PC-3 (cell line): ENCODE measurements around the gene KRTAP10-5. TPM values are rescaled to one million over a fixed set of nuclear protein-coding genes. Genes with fewer than 3 reads are reported as not detected.
"Not testable (repeated sequence)": the region's sequence is repeated elsewhere in the genome, so short reads cannot be mapped to it uniquely, and the experiment has no call there.

ENCODE experiments used
- ATAC-seq: fragments of 200-7000 bp; cut with Tn5 transposase; 2 replicates; pipeline ENCODE4 v1.9.1; 2020; ENCODE audit warnings: mild to moderate bottlenecking, moderate library complexity
- BruUV-seq: library from RNA; stranded (reverse); fragments of 400-500 nt; replicated peaks from 2 replicates; lab custom pipeline; 2021; lab: Mats Ljungman, UMichigan
- CTCF ChIA-PET: fragments of 300-600 bp; sonication (Branson Sonifier 250); formaldehyde crosslinking; loops from one replicate; lab custom pipeline; 2022; ENCODE audit warnings: antibody characterized with exemption; lab: Charles Lee
- POLR2A ChIA-PET: fragments of 300-600 bp; sonication (Branson Sonifier 250); formaldehyde crosslinking; loops from one replicate; lab custom pipeline; 2022; ENCODE audit warnings: antibody characterized with exemption; ENCODE audit not compliant: unreplicated experiment; lab: Charles Lee
- DNase-seq: peaks from one replicate; pipeline ENCODE4 v3.0.0-alpha.2; 2015
- H2AFZ ChIP-seq: fragments of 300-600 bp; sonication (generic); 2 replicates; pipeline ENCODE4 v1.6.0; 2016; ENCODE audit warnings: antibody characterized with exemption, low read length
- H3F3A ChIP-seq: fragments of 300-600 bp; sonication (generic); one replicate; pipeline ENCODE4 v1.6.0; 2017; ENCODE audit warnings: antibody characterized with exemption, low read length, control low read depth, mild to moderate bottlenecking; ENCODE audit not compliant: unreplicated experiment
- H3K27ac ChIP-seq: fragments of 300-600 bp; sonication (generic); 2 replicates; pipeline ENCODE4 v1.5.1; 2016; ENCODE audit warnings: mild to moderate bottlenecking, low read length
- H3K27me3 ChIP-seq: fragments of 300-600 bp; sonication (generic); 2 replicates; pipeline ENCODE4 v1.6.1; 2016; ENCODE audit warnings: low read length, mixed read lengths
- H3K36me3 ChIP-seq: fragments of 300-600 bp; sonication (generic); 2 replicates; pipeline ENCODE4 v1.6.1; 2016; ENCODE audit warnings: low read depth, mixed run types, low read length, mixed read lengths
- H3K4me1 ChIP-seq: fragments of 300-600 bp; sonication (generic); 2 replicates; pipeline ENCODE4 v1.5.1; 2016; ENCODE audit warnings: low read length; ENCODE audit not compliant: insufficient read depth
- H3K4me2 ChIP-seq: fragments of 300-600 bp; sonication (generic); 2 replicates; pipeline ENCODE4 v1.6.0; 2016; ENCODE audit warnings: low read length
- H3K4me3 ChIP-seq: fragments of 300-600 bp; sonication (generic); 2 replicates; pipeline ENCODE4 v1.5.1; 2016; ENCODE audit warnings: mild to moderate bottlenecking, low read length, mixed read lengths
- H3K79me2 ChIP-seq: fragments of 300-600 bp; sonication (generic); 2 replicates; pipeline ENCODE4 v1.6.1; 2017; ENCODE audit warnings: low read length, mixed read lengths
- H3K9ac ChIP-seq: fragments of 300-600 bp; sonication (generic); 2 replicates; pipeline ENCODE4 v1.6.0; 2016; ENCODE audit warnings: mild to moderate bottlenecking, low read length
- H3K9me2 ChIP-seq: fragments of 300-600 bp; sonication (generic); replicated peaks from 2 replicates; pipeline ENCODE4 v1.6.1; 2016; ENCODE audit warnings: mixed run types, low read length, mixed read lengths
- H3K9me3 ChIP-seq: fragments of 300-600 bp; sonication (generic); 2 replicates; pipeline ENCODE4 v1.6.1; 2016; ENCODE audit warnings: low read length, mixed read lengths
- H4K20me1 ChIP-seq: fragments of 300-600 bp; sonication (generic); 2 replicates; pipeline ENCODE4 v1.6.1; 2016; ENCODE audit warnings: low read length, mixed read lengths
- intact Hi-C: fragments of 100-400 bp; cut with micrococcal nuclease; formaldehyde crosslinking; loops from 2 replicates; pipeline ENCODE4 v1.9.0; 2023
- total RNA-seq: library from RNA; depleted of rRNA; stranded (reverse); fragments of >200 nt; gene quantifications from 2 replicates; pipeline ENCODE4 v1.2.3, GENCODE V29; 2014
- TF ChIP-seq, protein P1 (sequence below): fragments of 300-600 bp; sonication (generic); conservative IDR thresholded peaks from 2 replicates; pipeline ENCODE4 v1.5.1; 2017; ENCODE audit warnings: antibody characterized with exemption, low read depth, mild to moderate bottlenecking, low read length

KRTAP10-5 gene
- total RNA-seq, 1 experiment from 2014 or later: not detected

DNA sequence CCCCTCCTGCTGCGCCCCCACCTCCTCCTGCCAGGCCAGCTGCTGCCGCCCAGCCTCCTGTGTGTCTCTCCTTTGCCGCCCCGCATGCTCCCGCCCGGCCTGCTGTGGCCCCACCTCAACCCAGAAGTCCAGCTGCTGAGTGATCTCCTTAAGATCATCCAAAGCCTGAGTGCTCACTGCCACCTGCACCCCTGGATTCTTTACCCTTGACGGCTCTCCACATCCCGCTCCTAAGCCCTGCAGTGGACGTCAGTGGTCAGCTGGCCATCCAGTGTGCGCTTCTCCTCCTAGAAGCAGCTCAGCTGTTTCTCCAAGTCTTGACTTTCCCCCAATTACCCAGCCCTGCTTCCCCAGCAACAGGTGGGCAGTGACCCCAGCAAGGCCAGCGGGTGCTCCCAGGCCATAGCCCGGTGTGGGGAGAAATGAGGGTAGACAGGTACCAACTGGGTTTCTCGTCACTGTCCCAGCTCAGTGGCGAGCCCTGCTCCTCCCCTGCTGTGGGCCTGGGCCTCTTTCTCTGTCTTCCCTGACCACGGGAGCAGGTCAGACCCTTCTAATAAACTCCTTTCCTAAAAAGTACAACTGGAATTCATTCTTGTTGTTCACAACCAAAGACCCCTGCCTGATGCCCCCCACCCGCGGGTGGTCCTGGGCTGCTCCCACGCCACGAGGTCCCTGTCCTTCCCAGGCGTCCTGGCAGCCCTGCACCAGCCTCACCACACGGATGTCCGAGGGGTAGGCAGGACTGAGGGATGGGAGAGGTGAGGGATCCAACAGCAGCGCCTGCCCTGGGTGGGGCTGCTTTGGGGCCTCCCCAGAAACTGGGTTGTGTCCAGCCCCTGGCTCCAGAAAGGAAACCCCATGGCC is 21.4 kb upstream of the KRTAP10-5 start:
- H3K9me3 ChIP-seq: no peaks in the 10 kb centered on the region
- CTCF ChIA-PET: no interaction called here
- no TSS peak for BruUV-seq

DNA sequence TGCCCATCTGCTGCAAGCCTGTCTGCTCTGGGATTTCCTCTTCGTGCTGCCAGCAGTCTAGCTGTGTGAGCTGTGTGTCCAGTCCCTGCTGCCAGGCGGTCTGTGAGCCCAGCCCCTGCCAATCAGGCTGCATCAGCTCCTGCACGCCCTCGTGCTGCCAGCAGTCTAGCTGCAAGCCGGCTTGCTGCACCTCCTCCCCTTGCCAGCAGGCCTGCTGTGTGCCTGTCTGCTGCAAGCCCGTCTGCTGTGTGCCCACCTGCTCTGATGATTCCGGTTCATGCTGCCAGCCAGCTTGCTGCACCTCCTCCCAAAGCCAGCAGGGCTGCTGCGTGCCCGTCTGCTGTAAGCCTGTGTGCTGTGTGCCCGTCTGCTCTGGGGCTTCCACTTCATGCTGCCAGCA is 20.7 kb upstream of the KRTAP10-5 start:
- CTCF ChIA-PET: interaction anchor here (0.7 kb wide), 1 partner anchor 192 kb away, joined by 4 read pairs; no protein-coding TSS in a partner anchor
- H2AFZ ChIP-seq, DNase-seq, H3K27ac ChIP-seq, H3K4me2 ChIP-seq, H3K27me3 ChIP-seq, H3K9me3 ChIP-seq, H4K20me1 ChIP-seq, H3K9me2 ChIP-seq, BruUV-seq, H3K9ac ChIP-seq, intact Hi-C loops, ATAC-seq, H3K36me3 ChIP-seq, H3K4me1 ChIP-seq, POLR2A ChIA-PET, H3K4me3 ChIP-seq, H3F3A ChIP-seq, H3K79me2 ChIP-seq: not testable (repeated sequence)

More for the DNA sequence above, 21.4 kb upstream of the KRTAP10-5 start:
- intact Hi-C loops: no loop called here
- H3K79me2 ChIP-seq: no peaks in the 10 kb centered on the region
- no peaks in the 10 kb centered on the region for H4K20me1 ChIP-seq
- no peak overlapping the region for H3K4me3 ChIP-seq
- no peak for DNase-seq
- no peak for ATAC-seq
- peaks cover under 1% of the 10 kb centered on the region for H3K4me1 ChIP-seq
- H3K9me2 ChIP-seq: no peaks in the 10 kb centered on the region
- POLR2A ChIA-PET: no interaction called here
- no peaks in the 10 kb centered on the region for H3K36me3 ChIP-seq
- H2AFZ ChIP-seq: no peak overlapping the region
- no peak overlapping the region for H3K27ac ChIP-seq
- no peak overlapping the region for H3K9ac ChIP-seq
- no peaks in the 10 kb centered on the region for H3K27me3 ChIP-seq
- TF ChIP-seq, protein P1, sequence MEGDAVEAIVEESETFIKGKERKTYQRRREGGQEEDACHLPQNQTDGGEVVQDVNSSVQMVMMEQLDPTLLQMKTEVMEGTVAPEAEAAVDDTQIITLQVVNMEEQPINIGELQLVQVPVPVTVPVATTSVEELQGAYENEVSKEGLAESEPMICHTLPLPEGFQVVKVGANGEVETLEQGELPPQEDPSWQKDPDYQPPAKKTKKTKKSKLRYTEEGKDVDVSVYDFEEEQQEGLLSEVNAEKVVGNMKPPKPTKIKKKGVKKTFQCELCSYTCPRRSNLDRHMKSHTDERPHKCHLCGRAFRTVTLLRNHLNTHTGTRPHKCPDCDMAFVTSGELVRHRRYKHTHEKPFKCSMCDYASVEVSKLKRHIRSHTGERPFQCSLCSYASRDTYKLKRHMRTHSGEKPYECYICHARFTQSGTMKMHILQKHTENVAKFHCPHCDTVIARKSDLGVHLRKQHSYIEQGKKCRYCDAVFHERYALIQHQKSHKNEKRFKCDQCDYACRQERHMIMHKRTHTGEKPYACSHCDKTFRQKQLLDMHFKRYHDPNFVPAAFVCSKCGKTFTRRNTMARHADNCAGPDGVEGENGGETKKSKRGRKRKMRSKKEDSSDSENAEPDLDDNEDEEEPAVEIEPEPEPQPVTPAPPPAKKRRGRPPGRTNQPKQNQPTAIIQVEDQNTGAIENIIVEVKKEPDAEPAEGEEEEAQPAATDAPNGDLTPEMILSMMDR: no peak
- no peaks in the 10 kb centered on the region for H3F3A ChIP-seq
- no peak overlapping the region for H3K4me2 ChIP-seq

DNA sequence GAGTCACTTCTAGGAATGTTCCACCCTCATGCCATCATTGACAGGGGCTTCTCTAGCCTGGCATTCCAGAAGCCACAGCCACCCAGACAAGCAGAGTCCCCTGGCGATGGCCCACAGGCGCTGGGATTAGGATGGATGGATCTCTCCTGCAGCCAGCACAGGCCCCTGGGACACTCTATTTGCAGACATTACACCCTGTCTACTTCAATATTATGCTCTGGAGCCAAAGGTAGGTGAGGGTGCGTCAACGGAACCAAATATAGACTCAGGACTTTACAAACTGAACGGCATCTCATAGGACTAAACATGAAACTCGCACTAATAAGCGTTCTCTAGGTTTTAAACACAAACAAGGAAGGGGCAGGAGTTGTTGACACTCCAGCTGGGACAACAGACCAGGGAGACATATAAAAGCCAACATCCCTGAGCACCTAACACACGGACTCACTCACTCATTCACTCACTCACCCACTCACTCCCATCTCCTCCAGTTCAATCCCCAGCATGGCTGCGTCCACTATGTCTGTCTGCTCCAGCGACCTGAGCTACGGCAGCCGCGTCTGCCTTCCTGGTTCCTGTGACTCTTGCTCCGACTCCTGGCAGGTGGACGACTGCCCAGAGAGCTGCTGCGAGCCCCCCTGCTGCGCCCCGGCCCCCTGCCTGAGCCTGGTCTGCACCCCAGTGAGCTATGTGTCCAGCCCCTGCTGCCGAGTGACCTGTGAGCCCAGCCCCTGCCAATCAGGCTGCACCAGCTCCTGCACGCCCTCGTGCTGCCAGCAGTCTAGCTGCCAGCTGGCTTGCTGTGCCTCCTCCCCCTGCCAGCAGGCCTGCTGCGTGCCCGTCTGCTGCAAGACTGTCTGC is 19.9 kb upstream of the KRTAP10-5 start, which contains the start of gene KRTAP10-7:
TSS of gene KRTAP10-7 (plus strand) at position 480 of the 861 bp plus-strand sequence. CDS start at position 505, 25 bp downstream.
- H3K9ac ChIP-seq, H2AFZ ChIP-seq, BruUV-seq, DNase-seq, H3K4me3 ChIP-seq, H3F3A ChIP-seq, H3K9me2 ChIP-seq, H3K27ac ChIP-seq, H3K4me2 ChIP-seq, POLR2A ChIA-PET, H3K27me3 ChIP-seq, intact Hi-C loops, H3K9me3 ChIP-seq, H3K79me2 ChIP-seq, H4K20me1 ChIP-seq, H3K36me3 ChIP-seq, ATAC-seq: not testable (repeated sequence)
- CTCF ChIA-PET: interaction anchor here (0.7 kb wide), 1 partner anchor 193 kb away, joined by 4 read pairs; no protein-coding TSS in a partner anchor
- peaks cover 12% of the 10 kb centered on the region for H3K4me1 ChIP-seq
